H1 (cell line): ENCODE results near the gene PTPRT. TPM values are rescaled to one million over a fixed set of nuclear protein-coding genes. Genes with fewer than 3 reads are reported as not detected.

Experiments
- JUND ChIP-seq: IDR thresholded peaks from 2 replicates; pipeline ENCODE4 v1.6.1; 2011; ENCODE audit warnings: mild to moderate bottlenecking, improper control_type of control experiment, low read length
- SRF ChIP-seq: IDR thresholded peaks from 2 replicates; pipeline ENCODE4 v1.6.1; 2011; ENCODE audit warnings: mild to moderate bottlenecking, low read depth, low read length, moderate library complexity
- polyA plus RNA-seq, 7 experiments: library from polyadenylated mRNA; depleted of rRNA in 3 of 7; stranded (reverse) in 5 of 7; unstranded in 2 of 7; fragments of >200 nt in 5 of 7; fragments of 200-250 nt in 2 of 7; gene quantifications; 1 replicate in 5 of 7; 2 replicates in 1 of 7; 4 replicates in 1 of 7; pipeline versions ENCODE4 v1.2.1 to v1.2.3, GENCODE V29; 2011 to 2013; ENCODE audit warnings: missing spikeins in 2 of 7, mixed read lengths in 2 of 7
- total RNA-seq: library from RNA; stranded (reverse); fragmentation: NEBNext Ultra II Directional; extraction: Animal tissue kit (Norgen Biotek cat#: 25700); gene quantifications from 2 replicates; pipeline ENCODE4 v1.2.1, GENCODE V29; 2021
- TF ChIP-seq, protein P1 (sequence below): fragments of 300-600 bp; sonication (generic); IDR thresholded peaks from 2 replicates; pipeline ENCODE4 v1.7.1; 2012; ENCODE audit warnings: low read length, moderate library complexity, mild to moderate bottlenecking, inconsistent platforms; ENCODE audit not compliant: insufficient replicate concordance

PTPRT gene
- total and polyA plus RNA-seq, 2 of the 8 experiments (the other 6 are each of a cell fraction or from before 2014, with no cell fraction given), result 0.33 to 1.8 TPM

DNA sequence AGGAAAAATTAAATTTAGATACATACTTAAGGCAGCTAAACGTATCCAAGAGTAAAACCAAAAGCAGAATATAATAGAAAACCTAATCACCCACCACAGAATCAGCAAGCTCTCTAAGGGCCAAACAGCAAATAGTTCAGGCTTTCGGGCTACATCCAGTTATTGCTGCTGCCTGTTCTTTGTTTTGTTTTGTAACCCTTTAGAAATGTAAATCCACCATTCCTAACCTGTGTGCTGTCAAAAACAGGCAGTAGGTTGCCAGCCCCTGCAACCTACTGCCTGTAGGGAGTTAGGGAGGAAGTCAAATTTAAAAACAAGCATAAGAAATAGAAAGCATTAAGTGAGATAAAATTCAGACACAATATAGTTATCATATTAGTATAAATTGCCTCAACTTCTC lies 225.9 kb downstream of the PTPRT start (continued):
- TF ChIP-seq, protein P1, sequence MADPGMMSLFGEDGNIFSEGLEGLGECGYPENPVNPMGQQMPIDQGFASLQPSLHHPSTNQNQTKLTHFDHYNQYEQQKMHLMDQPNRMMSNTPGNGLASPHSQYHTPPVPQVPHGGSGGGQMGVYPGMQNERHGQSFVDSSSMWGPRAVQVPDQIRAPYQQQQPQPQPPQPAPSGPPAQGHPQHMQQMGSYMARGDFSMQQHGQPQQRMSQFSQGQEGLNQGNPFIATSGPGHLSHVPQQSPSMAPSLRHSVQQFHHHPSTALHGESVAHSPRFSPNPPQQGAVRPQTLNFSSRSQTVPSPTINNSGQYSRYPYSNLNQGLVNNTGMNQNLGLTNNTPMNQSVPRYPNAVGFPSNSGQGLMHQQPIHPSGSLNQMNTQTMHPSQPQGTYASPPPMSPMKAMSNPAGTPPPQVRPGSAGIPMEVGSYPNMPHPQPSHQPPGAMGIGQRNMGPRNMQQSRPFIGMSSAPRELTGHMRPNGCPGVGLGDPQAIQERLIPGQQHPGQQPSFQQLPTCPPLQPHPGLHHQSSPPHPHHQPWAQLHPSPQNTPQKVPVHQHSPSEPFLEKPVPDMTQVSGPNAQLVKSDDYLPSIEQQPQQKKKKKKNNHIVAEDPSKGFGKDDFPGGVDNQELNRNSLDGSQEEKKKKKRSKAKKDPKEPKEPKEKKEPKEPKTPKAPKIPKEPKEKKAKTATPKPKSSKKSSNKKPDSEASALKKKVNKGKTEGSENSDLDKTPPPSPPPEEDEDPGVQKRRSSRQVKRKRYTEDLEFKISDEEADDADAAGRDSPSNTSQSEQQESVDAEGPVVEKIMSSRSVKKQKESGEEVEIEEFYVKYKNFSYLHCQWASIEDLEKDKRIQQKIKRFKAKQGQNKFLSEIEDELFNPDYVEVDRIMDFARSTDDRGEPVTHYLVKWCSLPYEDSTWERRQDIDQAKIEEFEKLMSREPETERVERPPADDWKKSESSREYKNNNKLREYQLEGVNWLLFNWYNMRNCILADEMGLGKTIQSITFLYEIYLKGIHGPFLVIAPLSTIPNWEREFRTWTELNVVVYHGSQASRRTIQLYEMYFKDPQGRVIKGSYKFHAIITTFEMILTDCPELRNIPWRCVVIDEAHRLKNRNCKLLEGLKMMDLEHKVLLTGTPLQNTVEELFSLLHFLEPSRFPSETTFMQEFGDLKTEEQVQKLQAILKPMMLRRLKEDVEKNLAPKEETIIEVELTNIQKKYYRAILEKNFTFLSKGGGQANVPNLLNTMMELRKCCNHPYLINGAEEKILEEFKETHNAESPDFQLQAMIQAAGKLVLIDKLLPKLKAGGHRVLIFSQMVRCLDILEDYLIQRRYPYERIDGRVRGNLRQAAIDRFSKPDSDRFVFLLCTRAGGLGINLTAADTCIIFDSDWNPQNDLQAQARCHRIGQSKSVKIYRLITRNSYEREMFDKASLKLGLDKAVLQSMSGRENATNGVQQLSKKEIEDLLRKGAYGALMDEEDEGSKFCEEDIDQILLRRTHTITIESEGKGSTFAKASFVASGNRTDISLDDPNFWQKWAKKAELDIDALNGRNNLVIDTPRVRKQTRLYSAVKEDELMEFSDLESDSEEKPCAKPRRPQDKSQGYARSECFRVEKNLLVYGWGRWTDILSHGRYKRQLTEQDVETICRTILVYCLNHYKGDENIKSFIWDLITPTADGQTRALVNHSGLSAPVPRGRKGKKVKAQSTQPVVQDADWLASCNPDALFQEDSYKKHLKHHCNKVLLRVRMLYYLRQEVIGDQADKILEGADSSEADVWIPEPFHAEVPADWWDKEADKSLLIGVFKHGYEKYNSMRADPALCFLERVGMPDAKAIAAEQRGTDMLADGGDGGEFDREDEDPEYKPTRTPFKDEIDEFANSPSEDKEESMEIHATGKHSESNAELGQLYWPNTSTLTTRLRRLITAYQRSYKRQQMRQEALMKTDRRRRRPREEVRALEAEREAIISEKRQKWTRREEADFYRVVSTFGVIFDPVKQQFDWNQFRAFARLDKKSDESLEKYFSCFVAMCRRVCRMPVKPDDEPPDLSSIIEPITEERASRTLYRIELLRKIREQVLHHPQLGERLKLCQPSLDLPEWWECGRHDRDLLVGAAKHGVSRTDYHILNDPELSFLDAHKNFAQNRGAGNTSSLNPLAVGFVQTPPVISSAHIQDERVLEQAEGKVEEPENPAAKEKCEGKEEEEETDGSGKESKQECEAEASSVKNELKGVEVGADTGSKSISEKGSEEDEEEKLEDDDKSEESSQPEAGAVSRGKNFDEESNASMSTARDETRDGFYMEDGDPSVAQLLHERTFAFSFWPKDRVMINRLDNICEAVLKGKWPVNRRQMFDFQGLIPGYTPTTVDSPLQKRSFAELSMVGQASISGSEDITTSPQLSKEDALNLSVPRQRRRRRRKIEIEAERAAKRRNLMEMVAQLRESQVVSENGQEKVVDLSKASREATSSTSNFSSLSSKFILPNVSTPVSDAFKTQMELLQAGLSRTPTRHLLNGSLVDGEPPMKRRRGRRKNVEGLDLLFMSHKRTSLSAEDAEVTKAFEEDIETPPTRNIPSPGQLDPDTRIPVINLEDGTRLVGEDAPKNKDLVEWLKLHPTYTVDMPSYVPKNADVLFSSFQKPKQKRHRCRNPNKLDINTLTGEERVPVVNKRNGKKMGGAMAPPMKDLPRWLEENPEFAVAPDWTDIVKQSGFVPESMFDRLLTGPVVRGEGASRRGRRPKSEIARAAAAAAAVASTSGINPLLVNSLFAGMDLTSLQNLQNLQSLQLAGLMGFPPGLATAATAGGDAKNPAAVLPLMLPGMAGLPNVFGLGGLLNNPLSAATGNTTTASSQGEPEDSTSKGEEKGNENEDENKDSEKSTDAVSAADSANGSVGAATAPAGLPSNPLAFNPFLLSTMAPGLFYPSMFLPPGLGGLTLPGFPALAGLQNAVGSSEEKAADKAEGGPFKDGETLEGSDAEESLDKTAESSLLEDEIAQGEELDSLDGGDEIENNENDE, result peak; percentile 39
- TF ChIP-seq SRF (no peak), JUND (peak; percentile 41; the same call in 1 of the 2 replicates)
- TF ChIP-seq, all 59 proteins: peak for 2
